ENCODE data around the gene CTTNBP2. TPM values are rescaled to one million over a fixed set of nuclear protein-coding genes. Genes with fewer than 3 reads are reported as not detected.

Gene CTTNBP2
- total and polyA plus RNA-seq, 10 of the 15 experiments (the other 5 are each of a cell fraction or from before 2014, with no cell fraction given): 0.04 to 0.43 TPM; not detected in 8

- no peaks in the 10 kb centered on the region for H3K4me1 ChIP-seq (ENCODE audit: control insufficient read depth, insufficient read depth, low read length)
- no peak overlapping the region for H3K4me3 ChIP-seq
- H3K27ac ChIP-seq (ENCODE audit: control insufficient read depth, insufficient read depth): no peak overlapping the region
- H3K4me2 ChIP-seq (ENCODE audit: control insufficient read depth, insufficient read depth): no peak overlapping the region
- no peaks in the 10 kb centered on the region for H3K79me2 ChIP-seq (ENCODE audit: control insufficient read depth, insufficient read depth, low read length)
- intact Hi-C loops (cut with micrococcal nuclease; ENCODE audit: unreplicated experiment) (no loop called here), in situ Hi-C loops (cut with MboI) (no loop called here)
- H3K9me3 ChIP-seq (replicated peaks; ENCODE audit: control insufficient read depth, insufficient read depth, low read length): no peaks in the 10 kb centered on the region
- TF ChIP-seq IRF3 (IDR thresholded peaks at IDR 0.05) (no peak), E2F4 (IDR thresholded peaks at IDR 0.05; ENCODE audit: low read depth, low read length) (no peak), E2F8 (IDR thresholded peaks at IDR 0.05; ENCODE audit: low read depth, partially characterized antibody) (no peak), ETV6 (conservative IDR thresholded peaks at IDR 0.05 in 1 of 2, IDR thresholded peaks at IDR 0.05 in 1 of 2; ENCODE audit: borderline replicate concordance in 1 of 2, low read depth in 1 of 2) (no peak), ATF3 (IDR thresholded peaks at IDR 0.05; ENCODE audit: borderline replicate concordance, extremely low read depth, low read depth, low read length) (no peak), KLF5 (IDR thresholded peaks at IDR 0.05; ENCODE audit: partially characterized antibody) (no peak), EED (IDR thresholded peaks at IDR 0.05; ENCODE audit: low read depth) (no peak), YY1 (IDR thresholded peaks at IDR 0.05; ENCODE audit: low read depth, low read length) (no peak), SP1 (IDR thresholded peaks at IDR 0.05; ENCODE audit: low read depth, low read length) (no peak), KAT2A (conservative IDR thresholded peaks at IDR 0.05; ENCODE audit: control insufficient read depth, low read depth, low read length) (no peak)
- ChIA-PET POLR2A (no interaction called here), SMC1A (ENCODE audit: uncharacterized antibody, unreplicated experiment) (no interaction called here), CTCF (interaction anchor here (1.3 kb wide), 1 partner anchor 12 kb away, joined by 3 read pairs; no protein-coding TSS in a partner anchor), RAD21 (ENCODE audit: unreplicated experiment) (no interaction called here)
- H4K20me1 ChIP-seq (ENCODE audit: control insufficient read depth, insufficient read depth): no peaks in the 10 kb centered on the region
- BruUV-seq (replicated peaks): no TSS peak
- FAIRE-seq (no peak), ATAC-seq (no peak), DNase-seq (ENCODE audit: low read depth, low spot score) (no peak)
- no peaks in the 10 kb centered on the region for H3K36me3 ChIP-seq (ENCODE audit: control insufficient read depth in 2 of 2, insufficient read depth in 2 of 2, low read length in 1 of 2)
- H2AFZ ChIP-seq (ENCODE audit: control insufficient read depth, low read depth, low read length): no peak overlapping the region
- no peaks in the 10 kb centered on the region for H3K27me3 ChIP-seq (replicated peaks in 1 of 2; ENCODE audit: control insufficient read depth in 2 of 2, insufficient read depth in 2 of 2, low read length in 1 of 2)
- 41% methylated on average over 3 of the region's 3 CpGs for WGBS (ENCODE audit: insufficient coverage, insufficient replicate concordance, low lambda C conversion rate, missing lambda C conversion rate)
- no peak overlapping the region for H3K9ac ChIP-seq (ENCODE audit: control insufficient read depth, insufficient read depth, low read length)
These were observed 169.2 kb downstream of the CTTNBP2 start for GRCh38 chr7:117704063-117704462.
